ENCODE results near the gene LTB4R2.

The LTB4R2 gene

DNA sequence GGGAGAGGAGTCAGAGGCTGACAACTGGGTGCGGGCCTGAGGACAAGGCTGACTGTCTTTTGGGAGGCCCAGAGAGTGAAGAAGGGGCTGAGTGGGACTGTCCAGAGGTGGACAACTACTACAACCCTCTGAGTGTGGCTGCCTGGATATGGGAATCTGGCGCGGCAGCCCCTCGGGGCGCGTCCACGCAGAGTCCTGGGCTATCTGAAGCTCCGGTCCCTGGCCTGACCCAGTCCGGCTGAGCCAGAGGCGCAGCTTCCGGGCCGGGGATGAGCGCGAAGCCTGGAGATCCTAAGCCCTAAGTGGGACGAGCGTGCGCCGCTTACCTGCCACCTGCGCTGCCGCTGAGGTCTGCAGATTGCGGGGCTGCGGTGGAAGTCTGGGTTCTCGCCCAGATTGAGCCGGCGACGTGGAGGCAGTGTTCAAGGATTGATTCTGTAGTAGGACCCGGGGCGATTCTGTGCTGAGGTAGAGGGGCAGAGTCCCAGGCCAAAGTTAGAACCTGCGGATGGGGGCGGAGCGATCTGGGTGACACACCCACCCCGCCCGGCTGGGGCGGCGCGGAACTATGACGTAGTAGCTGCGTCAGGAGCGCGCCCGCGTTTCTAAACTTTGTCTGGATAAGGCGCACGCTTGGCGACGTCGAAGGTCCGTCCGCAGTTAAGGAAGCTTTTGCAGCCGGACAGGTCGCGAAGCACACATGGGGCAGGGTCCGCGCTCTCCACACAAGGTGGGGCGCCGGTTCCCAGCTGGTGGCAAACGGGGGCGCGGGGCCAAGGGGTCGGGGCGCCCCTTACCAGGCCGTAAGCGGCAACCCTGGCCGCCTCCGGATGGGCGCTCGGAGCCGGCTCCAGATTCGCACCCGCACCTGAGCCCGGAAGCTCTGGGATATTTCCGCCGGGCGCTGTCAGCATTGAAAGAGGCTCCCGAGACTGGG lies 10.4 kb upstream of the LTB4R2 start, which contains the start of the genes DHRS1 and NOP9:
Gene DHRS1 (minus strand): TSS at position 526 of the 937 bp plus-strand sequence. CDS start 674 bp downstream, outside the sequence.
Gene NOP9 (plus strand): TSS at position 596 of the 937 bp plus-strand sequence. CDS start 105 bp downstream, at position 701.
- peak; percentile 94 for DNase-seq (ENCODE audit: low spot score)

DNA sequence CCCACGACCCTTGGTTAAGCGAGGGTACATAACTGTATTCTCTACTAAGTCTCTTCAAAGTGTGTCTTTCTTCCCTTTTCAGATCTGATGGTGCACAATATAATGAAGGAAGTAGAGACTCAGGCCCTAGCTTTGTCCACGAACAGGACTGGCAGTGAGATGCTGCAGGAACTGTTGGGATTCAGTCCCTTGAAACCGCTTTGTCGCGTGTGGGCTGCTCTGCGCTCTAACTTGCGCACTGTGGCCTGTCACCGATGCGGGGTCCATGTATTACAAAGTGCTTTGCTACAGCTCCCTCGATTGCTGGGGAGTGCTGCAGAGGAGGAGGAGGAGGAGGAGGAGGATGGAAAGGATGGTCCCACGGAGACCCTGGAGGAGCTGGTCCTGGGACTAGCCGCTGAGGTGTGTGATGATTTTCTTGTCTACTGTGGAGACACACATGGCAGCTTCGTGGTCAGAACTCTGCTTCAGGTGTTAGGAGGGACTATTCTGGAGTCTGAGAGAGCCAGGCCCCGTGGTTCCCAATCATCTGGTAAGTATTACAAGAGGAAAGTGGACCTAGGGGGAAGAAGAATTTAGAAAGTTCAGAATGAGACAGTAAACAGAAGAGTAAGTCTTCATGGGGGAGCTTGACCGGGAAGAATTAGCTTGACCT lies 9.5 kb upstream of the LTB4R2 start:
- DNase-seq (ENCODE audit: low spot score) = no peak

DNA sequence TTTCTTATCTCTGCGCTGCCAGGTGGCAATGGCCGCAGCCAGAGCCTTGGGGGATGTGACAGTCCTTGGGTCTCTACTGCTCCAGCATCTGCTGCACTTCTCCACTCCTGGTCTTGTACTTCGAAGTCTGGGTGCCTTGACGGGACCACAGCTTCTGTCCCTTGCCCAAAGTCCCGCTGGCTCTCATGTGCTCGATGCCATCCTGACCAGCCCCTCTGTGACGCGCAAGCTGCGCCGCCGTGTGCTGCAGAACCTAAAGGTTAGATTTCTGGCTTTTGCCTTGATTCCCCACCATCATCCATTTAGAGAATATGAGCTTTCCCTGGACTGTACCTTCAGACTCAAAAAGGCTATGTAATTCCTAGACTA lies 5.9 kb upstream of the LTB4R2 start:
- no peak for DNase-seq (ENCODE audit: low spot score)

DNA sequence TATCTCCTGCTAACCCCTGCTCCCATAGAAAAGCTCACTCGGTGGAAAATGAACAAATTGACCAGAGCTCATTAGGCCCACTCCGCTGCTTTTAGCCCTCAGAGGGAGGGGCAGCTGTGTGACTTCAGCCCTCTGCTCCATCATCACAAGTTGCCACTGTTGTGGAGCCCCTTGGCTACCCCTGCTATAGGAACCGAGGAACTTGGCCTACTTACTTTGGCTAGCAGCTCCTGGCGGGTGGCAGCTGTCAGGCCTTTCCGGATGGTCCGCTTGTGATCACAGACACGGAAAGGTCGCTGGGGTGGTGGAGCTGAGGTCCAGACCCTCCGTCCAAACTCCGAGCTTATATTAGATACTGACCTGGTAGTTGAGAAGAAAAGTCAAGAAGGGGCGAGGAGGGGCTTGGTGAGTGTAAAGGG lies 2.8 kb upstream of the LTB4R2 start:
- no peak for DNase-seq (ENCODE audit: low spot score)

DNA sequence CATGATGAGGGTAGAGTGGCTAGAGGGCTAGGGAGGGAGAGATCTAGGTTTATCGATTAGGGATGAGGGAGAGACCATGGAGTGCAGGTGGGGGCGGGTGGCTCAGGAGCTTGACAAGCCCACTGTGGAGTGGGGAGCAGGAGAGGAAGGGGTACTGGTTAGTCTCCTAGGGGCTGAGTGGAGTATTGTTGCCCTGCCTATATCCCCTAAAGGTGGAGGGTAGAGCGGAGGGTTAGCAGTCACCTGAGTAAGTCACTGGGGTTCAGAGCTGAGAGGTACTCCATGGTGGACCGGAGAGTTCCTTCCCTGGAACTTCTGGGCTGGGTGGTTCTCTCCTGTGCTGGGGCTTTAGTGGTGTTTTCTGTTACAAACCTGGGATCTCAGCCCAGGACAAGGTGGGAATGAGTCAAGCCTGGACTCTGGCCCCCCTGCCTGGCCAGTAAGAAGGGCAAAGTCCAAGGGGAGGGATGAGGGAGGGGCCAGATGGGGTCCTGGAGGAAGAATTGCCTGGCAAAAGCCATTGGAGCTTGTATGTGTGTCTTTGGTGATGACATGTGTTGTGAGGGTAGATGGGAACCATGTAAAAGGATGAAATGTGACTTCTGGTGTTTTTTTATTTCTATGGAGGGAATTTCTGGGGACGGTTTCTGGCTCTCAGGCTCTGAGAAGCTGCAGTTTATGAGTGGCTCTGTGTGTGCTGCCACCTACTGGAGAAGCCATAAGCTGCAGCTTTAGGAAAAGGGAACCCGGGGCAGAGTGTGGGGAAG lies 2.2 kb upstream of the LTB4R2 start, which contains the start of gene CIDEB:
Gene CIDEB (minus strand): TSS at position 403 of the 767 bp plus-strand sequence. CDS start 119 bp downstream, at position 284.
- DNase-seq (ENCODE audit: low spot score) = peak; percentile 65

DNA sequence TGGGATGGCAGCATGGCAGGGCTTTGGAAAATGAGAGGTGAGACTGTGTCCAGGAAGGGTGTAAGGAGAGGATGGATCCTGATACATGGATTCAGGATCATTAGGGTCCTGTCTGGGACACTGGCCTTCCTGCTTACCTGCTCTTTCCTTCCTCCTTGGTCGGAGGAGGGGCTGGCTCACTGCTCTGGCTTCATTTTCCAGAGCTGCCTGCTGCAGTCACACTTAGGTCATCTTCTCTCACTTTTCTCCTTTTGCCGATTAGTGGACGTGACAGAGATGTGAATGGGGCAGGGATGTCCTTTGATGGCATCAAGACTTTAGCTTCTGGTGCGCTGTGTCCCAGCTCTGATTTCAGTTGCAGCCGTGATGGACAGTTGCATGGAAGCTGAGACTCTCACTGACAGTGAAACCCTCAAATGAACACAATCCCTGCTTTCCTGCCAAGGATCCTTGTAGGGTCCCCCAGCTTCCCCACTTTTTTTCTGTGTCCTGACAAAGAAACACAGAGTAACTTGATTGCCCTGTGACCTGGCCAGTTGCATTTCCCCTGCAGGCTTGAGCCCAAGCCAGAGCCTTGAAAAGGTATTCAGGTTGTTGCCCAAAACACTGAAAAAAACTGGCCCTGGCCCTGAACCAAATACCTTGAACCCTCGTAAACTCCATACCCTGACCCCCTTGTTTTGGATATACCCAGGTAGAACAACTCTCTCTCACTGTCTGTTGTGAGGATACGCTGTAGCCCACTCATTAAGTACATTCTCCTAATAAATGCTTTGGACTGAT lies 1.4 kb upstream of the LTB4R2 start:
- DNase-seq (ENCODE audit: low spot score) = no peak

DNA sequence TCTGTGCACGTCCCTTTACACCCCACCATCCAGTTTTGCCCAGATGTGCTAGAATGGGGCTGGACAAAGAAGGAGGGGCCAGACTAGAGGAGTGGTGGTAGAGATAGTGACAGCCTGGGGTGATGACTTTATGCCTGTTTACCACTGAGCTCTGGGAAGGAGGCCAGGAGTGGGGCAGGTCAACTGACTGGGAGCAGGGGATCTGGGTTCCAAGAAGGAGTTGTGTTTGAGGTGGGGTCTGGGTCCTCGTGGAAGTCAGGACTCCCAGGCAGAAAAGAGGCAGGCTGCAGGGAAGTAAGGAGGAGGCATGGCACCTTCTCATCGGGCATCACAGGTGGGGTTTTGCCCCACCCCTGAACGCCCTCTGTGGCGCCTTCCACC lies 315 bp downstream of the LTB4R2 start:
- DNase-seq (ENCODE audit: low spot score) = no peak

DNA sequence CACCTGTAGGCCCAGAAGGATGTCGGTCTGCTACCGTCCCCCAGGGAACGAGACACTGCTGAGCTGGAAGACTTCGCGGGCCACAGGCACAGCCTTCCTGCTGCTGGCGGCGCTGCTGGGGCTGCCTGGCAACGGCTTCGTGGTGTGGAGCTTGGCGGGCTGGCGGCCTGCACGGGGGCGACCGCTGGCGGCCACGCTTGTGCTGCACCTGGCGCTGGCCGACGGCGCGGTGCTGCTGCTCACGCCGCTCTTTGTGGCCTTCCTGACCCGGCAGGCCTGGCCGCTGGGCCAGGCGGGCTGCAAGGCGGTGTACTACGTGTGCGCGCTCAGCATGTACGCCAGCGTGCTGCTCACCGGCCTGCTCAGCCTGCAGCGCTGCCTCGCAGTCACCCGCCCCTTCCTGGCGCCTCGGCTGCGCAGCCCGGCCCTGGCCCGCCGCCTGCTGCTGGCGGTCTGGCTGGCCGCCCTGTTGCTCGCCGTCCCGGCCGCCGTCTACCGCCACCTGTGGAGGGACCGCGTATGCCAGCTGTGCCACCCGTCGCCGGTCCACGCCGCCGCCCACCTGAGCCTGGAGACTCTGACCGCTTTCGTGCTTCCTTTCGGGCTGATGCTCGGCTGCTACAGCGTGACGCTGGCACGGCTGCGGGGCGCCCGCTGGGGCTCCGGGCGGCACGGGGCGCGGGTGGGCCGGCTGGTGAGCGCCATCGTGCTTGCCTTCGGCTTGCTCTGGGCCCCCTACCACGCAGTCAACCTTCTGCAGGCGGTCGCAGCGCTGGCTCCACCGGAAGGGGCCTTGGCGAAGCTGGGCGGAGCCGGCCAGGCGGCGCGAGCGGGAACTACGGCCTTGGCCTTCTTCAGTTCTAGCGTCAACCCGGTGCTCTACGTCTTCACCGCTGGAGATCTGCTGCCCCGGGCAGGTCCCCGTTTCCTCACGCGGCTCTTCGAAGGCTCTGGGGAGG lies 985 bp downstream of the LTB4R2 start, which contains the start of gene LTB4R:
Gene LTB4R (plus strand): TSS at position 857 of the 959 bp plus-strand sequence. CDS start 4,150 bp downstream, outside the sequence.
- no peak for DNase-seq (ENCODE audit: low spot score)

DNA sequence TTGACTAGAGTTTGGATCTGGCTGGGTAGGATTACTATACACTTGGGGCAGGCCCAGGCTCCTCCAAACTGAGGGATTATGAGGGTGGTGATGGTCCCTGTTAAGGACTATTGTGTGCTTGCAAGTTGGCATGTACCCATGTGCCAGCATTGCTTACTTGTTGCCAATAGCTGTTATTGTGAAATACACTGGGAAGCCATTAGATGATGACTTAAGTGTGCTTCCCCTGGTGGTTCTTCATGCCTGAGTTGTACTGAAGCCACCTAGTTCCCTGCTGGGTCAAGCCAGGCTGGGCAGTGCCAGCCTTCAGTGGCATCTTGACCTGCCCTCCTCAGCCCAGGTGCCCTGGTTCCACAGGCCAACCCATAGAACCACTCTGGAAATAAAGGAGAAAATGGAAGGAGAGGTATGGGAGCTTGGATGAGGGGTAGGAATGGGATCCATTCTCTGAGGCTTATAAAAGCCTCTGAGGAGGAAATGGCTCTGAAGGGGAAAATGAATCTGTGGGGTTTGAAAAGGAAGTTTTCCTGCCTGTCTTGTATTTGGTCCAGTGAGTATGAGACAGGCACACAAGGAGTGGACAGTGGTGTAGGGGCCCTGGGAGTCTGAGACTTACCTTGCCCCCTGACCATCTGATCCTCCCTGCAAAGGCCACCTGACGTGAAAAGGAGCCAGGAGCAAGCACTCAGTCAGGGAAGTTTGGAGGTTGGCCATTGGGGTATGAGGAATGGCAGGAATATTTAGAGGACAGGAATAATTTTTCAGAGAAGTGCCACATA lies 2.1 kb downstream of the LTB4R2 start:
- DNase-seq (ENCODE audit: low spot score) = no peak

DNA sequence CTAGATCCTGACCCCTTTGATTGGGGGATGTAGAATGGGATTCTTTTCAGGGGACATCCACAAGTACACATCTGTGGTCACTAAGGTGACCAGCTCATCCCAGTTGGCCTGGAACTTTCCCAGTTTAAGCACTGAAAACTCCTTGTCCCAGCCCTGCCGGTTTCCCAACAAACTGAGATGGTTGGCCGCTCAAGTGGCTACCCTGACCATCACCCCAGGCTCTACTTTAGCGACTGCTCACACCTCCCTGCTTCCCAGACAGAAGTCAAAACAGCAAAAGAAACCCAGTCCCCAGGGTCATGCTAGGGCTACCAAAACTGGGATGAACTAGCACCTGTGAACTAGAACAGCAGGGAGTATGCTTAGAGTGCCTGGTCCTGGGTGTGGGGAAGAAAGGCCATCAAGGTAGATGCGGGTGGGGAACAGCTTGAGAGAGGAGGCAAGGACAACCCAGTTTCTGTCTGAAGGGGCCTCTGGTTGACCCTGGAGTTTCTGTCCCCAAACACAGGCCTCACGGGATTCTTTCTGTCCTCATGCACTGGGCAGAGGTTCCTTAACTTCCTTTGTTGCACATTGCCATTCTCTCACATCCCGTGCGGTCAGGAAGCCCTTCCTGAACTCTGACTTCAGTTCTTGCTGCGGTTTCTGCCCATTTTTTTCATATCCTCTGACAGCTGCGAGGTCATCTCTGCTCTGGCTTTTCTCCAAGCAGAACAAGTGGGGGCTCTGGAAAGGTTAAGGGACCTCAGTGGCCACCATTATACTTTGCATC lies 3.0 kb downstream of the LTB4R2 start:
- no peak for DNase-seq (ENCODE audit: low spot score)

DNA sequence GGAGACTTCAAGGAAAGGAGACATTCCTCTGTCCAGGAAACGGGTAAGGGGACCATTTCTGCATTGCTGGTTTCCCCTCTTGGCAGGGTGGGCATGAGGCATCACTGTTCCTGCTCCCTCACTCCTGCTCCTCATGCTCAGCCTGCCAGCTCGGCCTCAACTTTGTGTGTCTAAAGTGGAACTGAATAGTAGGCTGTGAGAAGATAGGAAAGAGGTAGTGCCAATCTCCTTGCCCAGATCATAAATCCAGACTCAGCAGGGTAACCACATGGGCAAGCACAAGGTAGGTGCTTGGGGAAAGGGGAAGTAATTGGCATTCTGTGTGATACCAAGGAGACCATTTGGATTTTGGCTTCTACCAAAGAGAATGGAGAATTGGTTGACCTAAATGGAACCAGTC lies 4.0 kb downstream of the LTB4R2 start:
- no peak for DNase-seq (ENCODE audit: low spot score)

DNA sequence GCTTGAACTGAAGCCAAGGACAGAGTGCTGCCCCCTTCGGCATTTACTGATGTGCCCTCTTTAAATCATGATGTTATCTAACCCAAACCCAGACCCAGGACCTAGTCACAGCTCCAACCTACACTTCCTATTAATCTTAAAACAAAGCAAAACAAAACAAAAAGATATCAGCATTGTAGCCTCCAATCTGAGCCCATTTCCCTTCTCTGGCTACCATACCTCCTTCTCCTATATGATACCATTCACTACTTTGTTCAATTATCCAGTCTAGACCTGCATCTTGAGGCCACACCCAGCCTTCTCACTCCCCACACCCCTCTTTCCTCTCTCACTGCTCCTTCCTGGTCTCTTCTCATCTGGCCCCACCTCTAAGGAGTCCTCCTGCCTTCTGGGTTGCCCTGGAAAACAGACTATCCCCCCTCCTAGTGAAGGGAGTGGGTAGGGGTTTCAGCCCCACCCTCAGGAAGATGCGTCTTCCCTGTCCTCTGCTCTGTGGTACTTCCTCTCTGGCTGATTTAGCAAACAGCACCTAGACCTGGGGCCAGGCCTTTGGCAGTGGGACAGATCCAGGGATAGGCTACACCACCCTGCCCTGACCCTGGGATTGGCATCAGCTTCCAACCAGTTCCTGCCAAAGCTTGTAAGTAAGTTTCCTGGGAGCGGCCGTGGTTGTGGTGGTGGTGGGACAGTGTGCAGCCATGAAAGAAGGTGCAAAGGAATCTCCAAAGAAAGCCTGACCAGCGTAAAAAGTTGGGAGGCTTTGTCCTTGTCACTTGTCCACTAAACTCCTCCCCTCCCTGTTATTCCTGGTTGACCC lies 4.6 kb downstream of the LTB4R2 start:
- no peak for DNase-seq (ENCODE audit: low spot score)

DNA sequence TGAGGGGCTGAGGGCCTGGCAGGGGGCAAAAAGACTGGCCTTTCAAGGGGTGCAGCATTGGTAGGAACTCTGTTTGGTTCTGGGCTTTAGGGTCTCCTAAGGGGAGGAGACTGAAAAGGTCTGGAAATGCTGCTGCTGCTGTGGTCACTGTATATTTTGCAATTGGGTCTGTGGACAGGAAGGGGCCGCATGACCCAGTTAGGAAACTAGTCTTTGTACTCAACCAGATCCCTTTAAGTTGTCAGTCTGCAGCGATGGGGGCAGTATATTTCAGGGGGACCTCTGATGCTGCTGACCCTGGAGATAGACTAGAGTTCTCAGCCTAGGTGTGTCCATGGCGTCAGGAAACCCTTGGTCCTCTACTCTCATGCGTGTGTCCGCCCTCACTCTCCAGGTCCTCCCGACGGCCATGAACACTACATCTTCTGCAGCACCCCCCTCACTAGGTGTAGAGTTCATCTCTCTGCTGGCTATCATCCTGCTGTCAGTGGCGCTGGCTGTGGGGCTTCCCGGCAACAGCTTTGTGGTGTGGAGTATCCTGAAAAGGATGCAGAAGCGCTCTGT lies 5.4 kb downstream of the LTB4R2 start:
- no peak for DNase-seq (ENCODE audit: low spot score)

DNA sequence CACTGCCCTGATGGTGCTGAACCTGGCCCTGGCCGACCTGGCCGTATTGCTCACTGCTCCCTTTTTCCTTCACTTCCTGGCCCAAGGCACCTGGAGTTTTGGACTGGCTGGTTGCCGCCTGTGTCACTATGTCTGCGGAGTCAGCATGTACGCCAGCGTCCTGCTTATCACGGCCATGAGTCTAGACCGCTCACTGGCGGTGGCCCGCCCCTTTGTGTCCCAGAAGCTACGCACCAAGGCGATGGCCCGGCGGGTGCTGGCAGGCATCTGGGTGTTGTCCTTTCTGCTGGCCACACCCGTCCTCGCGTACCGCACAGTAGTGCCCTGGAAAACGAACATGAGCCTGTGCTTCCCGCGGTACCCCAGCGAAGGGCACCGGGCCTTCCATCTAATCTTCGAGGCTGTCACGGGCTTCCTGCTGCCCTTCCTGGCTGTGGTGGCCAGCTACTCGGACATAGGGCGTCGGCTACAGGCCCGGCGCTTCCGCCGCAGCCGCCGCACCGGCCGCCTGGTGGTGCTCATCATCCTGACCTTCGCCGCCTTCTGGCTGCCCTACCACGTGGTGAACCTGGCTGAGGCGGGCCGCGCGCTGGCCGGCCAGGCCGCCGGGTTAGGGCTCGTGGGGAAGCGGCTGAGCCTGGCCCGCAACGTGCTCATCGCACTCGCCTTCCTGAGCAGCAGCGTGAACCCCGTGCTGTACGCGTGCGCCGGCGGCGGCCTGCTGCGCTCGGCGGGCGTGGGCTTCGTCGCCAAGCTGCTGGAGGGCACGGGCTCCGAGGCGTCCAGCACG lies 6.1 kb downstream of the LTB4R2 start:
- DNase-seq (ENCODE audit: low spot score) = no peak

DNA sequence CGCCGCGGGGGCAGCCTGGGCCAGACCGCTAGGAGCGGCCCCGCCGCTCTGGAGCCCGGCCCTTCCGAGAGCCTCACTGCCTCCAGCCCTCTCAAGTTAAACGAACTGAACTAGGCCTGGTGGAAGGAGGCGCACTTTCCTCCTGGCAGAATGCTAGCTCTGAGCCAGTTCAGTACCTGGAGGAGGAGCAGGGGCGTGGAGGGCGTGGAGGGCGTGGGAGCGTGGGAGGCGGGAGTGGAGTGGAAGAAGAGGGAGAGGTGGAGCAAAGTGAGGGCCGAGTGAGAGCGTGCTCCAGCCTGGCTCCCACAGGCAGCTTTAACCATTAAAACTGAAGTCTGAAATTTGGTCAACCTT lies 6.6 kb downstream of the LTB4R2 start:
- no peak for DNase-seq (ENCODE audit: low spot score)

DNA sequence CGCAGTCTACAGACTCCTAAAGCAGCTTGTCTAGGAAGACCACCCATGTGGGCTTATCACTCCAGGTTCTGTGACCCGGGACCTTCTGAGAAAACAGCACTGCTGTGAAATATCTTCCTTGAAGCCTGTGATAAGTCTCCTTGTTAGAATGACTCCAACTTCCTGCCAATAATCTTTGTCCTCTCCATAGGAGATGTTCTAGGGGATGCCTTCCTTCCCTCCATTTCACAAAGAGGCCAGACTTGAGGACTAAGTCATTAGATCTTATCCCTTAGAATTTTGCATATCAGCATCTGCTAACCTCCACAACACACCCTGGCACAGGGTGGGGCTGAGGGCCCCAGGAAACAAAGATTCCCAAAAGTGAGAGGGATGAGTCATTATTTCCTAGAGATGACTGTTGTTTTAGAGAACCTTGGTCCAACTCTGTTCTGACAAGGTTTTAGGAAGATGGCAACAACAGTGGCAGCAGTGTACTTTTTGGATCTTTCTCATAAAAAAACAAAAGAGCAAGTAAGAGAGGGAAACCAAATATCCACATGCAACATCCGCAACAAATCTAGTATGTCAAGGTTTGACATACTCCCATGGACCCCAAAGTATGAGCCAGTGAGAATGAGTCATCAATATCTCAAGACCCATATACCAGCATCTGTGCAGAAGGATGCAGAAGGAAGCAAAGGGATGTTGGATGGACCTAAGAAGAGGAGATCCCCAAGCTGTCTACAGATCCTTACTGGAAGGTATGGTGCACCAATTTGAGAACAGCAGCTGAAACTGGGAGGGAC lies 7.4 kb downstream of the LTB4R2 start:
- peak; percentile 48 for DNase-seq (ENCODE audit: low spot score)
